Dendritic cell treated with granulocyte-macrophage colony-stimulating factor and Interleukin-4, amounts not matched to agents 40 ng/mL and 50 ng/mL, for 4 days (primary cell): ENCODE data around the gene BTBD17.

Source experiments
- H3K27ac Mint-ChIP-seq: one replicate; pipeline ENCODE4 v1.8.0; 2022; ENCODE audit warnings: mild to moderate bottlenecking, mixed read lengths
- H3K27me3 Mint-ChIP-seq: one replicate; pipeline ENCODE4 v1.8.0; 2022; ENCODE audit warnings: mild to moderate bottlenecking, mixed read lengths
- H3K36me3 Mint-ChIP-seq: one replicate; pipeline ENCODE4 v1.8.0; 2022; ENCODE audit warnings: low read depth, mixed read lengths
- H3K4me1 Mint-ChIP-seq: one replicate; pipeline ENCODE4 v1.8.0; 2022; ENCODE audit warnings: low read depth, mixed read lengths
- H3K4me3 Mint-ChIP-seq: one replicate; pipeline ENCODE4 v1.8.0; 2022; ENCODE audit warnings: mild to moderate bottlenecking, moderate library complexity, mixed read lengths
- H3K9me3 Mint-ChIP-seq: one replicate; pipeline ENCODE4 v1.8.0; 2022; ENCODE audit warnings: mixed read lengths
- intact Hi-C: fragments of 100-400 bp; cut with micrococcal nuclease; formaldehyde crosslinking; loops from one replicate; pipeline ENCODE4 v1.15.0; 2022

BTBD17 gene

DNA sequence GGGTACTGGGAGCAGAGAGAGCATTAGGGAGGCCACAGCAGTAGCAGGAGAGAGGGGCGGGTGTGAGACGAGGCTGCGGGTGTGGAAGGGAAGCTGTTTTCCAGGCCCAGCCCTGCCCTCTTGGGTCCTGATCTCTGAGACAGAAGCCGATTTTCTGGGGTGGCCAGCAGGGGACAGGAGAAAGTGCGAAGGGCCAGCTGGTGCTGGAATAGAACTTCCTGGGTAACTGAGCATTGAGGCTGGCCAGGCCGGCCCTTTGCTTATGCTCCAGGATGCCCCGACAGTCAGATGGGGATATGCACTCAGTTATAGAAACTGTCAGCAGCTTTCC, 804 bp downstream of the BTBD17 start:
- H3K27me3 Mint-ChIP-seq = peaks cover 81% of the 10 kb centered on the region
- H3K4me3 Mint-ChIP-seq = no peak overlapping the region
- intact Hi-C loops = loop anchor here (5.0 kb wide), 1 partner anchor 149 kb away; the partner anchor contains the start of gene TTYH2
- H3K4me1 Mint-ChIP-seq = peaks cover 5% of the 10 kb centered on the region
- H3K9me3 Mint-ChIP-seq = no peaks in the 10 kb centered on the region
- no peak overlapping the region for H3K27ac Mint-ChIP-seq
- H3K36me3 Mint-ChIP-seq = no peaks in the 10 kb centered on the region

DNA sequence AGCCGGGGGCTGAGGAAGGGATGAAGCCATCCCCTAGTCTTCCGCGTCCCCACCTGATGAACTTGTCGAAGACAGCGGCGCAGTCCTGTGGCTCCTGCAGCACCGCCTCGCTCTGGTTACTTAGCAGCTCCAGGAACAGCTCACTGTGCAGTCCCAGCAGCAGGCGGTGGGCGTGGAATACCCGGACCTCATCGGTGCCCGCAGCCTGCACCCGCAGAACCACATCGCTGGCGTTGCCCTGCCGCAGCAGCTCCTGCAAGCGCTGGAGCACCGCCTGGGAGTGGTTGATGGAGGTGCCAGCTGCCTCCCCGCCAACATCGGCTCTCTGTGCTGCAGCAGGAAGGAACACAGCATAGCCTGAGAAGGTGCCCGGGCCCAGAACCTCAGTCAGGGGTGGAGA, 1.8 kb downstream of the BTBD17 start:
- Mint-ChIP-seq H3K4me3 (no peak overlapping the region), H3K4me1 (peaks cover 5% of the 10 kb centered on the region), H3K9me3 (no peaks in the 10 kb centered on the region), H3K27ac (no peak overlapping the region), H3K36me3 (no peaks in the 10 kb centered on the region), H3K27me3 (peaks cover 85% of the 10 kb centered on the region)
- intact Hi-C loops = loop anchor here (5.0 kb wide), 1 partner anchor 148 kb away; the partner anchor contains the start of gene TTYH2

DNA sequence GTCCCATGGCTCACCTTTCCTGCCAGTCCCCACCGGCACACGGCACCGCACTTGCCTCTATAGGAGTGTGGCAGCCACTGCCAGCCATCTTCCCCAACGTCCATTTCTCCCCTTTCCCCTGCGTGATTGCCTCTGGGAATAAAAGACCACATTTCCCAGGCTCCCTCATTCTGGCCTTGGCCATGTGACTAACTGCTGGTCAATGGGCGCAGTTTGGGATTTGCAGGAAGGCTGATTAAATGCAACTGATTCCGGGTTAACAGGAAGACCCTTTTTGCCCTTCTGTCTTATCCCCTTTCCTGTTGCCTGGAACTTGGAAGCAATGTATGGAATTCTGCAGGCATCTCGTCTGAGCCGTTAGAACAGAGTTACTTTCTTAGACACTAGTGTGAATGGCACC, 3.0 kb downstream of the BTBD17 start:
- Mint-ChIP-seq H3K36me3 (no peaks in the 10 kb centered on the region), H3K4me3 (no peak overlapping the region), H3K9me3 (no peaks in the 10 kb centered on the region), H3K27me3 (peaks cover 93% of the 10 kb centered on the region), H3K27ac (no peak overlapping the region), H3K4me1 (peaks cover 12% of the 10 kb centered on the region)
- intact Hi-C loops = no loop called here

DNA sequence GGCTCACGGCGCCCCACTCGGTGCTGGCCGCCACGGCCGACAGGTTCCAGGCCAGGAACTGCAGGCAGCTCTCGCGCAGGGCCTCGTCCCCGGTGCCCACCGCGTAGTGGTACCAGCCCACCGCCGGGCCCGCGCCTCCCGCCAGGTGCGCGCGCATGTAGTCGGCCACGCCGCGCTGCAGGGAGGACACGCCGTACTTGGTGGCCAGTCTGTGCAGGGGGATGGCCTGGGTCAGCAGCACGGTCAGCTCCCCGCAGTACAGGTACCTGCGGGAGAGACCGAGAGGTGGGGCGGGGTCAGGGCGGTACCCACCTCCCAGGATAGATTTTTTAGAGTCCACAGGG, 4.2 kb downstream of the BTBD17 start:
- no peaks in the 10 kb centered on the region for H3K9me3 Mint-ChIP-seq
- H3K27me3 Mint-ChIP-seq = peaks cover 95% of the 10 kb centered on the region
- H3K4me1 Mint-ChIP-seq = peaks cover 12% of the 10 kb centered on the region
- no peak overlapping the region for H3K4me3 Mint-ChIP-seq
- intact Hi-C loops = no loop called here
- no peak overlapping the region for H3K27ac Mint-ChIP-seq
- H3K36me3 Mint-ChIP-seq = no peaks in the 10 kb centered on the region

DNA sequence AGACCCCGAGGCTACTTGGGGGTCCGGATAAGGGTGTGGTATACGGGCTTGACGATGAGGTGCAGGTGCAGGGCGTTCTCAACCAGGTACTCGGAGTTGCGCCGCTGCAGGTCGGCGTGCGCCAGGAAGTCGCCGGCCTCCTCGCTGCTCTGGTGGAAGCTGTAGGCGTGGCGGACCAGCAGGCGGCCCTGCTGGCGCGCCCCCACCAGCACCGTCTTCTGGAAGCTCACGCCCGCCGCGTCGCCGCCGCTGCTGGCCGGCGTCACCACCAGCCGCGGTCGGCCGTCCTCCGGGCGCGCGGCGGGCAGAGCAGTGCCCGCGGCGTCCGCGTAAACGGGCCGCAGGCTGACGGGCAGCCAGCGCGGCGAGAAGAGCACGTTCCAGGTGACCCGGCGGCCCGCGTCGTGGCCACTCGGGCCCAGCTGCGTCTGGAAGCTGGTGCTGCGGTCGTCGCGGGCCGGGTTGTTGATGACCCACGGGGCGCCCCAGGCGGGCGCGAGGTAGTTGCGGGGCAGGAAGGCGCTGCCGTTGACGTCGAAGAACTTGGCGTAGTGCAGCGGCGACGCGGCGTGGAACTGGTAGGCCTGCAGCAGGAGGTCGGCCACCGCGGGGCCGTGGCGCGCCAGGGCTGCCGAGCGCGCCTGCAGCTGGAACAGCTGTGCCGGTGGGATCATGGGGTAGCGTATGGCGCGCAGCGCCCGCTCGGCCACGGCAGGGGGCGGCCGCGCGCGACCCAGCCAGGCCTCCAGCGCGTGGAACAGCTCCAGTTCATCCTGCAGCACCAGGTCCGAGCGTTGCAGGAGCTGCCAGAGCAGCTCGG, 4.8 kb downstream of the BTBD17 start:
- peak overlapping the region; percentile 35 for H3K4me3 Mint-ChIP-seq
- peaks cover 12% of the 10 kb centered on the region for H3K4me1 Mint-ChIP-seq
- H3K27me3 Mint-ChIP-seq = peaks cover 95% of the 10 kb centered on the region
- H3K36me3 Mint-ChIP-seq = no peaks in the 10 kb centered on the region
- H3K9me3 Mint-ChIP-seq = no peaks in the 10 kb centered on the region
- intact Hi-C loops = no loop called here
- H3K27ac Mint-ChIP-seq = no peak overlapping the region

DNA sequence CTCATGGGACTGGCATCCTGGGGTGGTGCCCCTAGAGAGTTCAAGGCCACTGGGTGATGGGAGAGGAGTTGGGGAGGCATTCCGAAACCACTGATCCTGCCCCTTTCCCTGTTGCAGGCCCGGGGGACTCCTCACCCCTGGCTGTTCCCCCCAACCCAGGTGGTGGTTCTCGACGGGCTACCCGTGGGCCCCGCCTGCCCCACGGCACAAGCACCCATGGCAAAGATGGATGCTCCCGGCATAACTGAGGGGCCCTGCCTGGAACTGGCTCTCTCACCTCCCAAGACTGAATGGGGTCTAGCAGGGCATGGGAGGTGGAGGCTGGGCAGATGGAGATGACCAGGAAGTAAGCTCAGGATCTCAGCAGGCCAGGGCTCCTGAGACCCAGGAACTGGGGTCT, 6.6 kb downstream of the BTBD17 start:
- intact Hi-C loops = no loop called here
- peaks cover 97% of the 10 kb centered on the region for H3K27me3 Mint-ChIP-seq
- no peak overlapping the region for H3K4me3 Mint-ChIP-seq
- peaks cover 8% of the 10 kb centered on the region for H3K4me1 Mint-ChIP-seq
- no peaks in the 10 kb centered on the region for H3K9me3 Mint-ChIP-seq
- no peak overlapping the region for H3K27ac Mint-ChIP-seq
- H3K36me3 Mint-ChIP-seq = no peaks in the 10 kb centered on the region

DNA sequence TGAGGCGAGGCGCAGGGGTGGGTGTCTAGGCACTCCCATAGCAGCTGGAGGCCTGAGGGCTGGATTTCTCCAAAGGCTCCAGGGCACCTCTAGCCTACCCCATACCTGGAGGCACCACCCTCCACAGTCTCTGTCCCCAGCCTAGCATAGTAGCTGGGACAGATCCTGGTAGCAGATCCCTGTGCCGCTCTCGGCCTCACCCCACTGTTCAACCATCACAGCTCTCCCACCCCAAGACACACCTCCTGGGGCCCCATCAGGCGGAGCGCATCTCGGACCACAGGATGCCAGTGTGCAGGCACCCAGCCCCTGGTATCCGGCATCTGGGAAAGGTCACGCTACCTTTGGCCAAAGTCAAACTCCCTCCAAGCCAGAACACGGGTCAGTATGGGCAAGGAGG, 7.1 kb downstream of the BTBD17 start:
- H3K9me3 Mint-ChIP-seq = no peaks in the 10 kb centered on the region
- H3K27me3 Mint-ChIP-seq = peaks cover 95% of the 10 kb centered on the region
- no peak overlapping the region for H3K4me3 Mint-ChIP-seq
- intact Hi-C loops = loop anchor here (1.0 kb wide), 1 partner anchor 53 kb away; no protein-coding TSS in a partner anchor
- peaks cover 8% of the 10 kb centered on the region for H3K4me1 Mint-ChIP-seq
- H3K36me3 Mint-ChIP-seq = no peaks in the 10 kb centered on the region
- H3K27ac Mint-ChIP-seq = no peak overlapping the region

DNA sequence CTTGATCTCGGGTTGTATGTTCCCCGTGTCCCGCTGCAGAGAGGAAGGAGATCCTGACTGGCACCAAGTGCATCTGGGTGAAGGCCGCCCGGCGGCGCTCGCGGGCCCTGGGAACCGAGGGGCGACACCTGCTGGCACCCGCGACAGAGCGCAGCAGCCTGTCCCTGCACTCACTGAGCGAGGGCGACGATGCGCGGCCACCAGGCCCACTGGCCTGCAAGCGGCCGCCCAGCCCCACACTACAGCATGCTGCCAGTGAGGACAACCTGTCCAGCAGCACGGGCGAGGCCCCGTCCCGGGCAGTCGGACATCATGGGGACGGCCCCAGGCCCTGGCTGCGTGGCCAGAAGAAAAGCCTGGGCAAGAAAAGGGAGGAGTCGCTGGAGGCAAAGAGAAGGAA, 7.5 kb downstream of the BTBD17 start:
- Mint-ChIP-seq H3K27me3 (peaks cover 95% of the 10 kb centered on the region), H3K9me3 (no peaks in the 10 kb centered on the region)

DNA sequence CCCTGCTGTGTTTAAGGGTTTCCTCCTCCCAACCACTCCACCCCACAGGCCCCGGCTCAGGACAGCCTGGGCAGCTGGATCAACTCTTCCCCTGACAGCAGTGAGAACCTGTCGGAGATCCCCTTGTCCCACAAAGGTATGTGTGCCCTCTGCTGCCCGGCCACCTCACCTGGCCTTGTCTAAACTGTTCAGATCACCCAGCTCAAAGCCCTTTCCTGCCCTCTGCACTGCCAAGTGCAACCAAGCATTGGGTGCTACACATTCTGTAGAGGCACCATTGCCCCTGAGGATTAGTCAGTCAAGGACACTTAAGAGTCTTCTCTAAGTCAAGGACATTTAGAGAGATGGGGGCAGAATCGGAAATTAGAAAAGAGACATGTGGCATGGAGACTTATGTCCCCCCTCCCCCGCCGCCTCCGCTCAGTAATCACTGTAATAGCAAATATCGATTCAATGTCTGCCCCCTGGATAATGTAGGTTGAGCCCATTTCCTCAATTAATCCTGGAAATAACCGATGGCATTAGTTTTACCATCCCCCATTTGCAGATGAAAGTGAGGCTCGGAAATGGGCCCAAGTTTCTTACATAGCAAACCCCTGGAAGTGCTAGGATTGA, 8.1 kb downstream of the BTBD17 start:
- Mint-ChIP-seq H3K27ac (no peak overlapping the region), H3K27me3 (peaks cover 96% of the 10 kb centered on the region), H3K9me3 (no peaks in the 10 kb centered on the region), H3K36me3 (no peaks in the 10 kb centered on the region), H3K4me3 (no peak overlapping the region), H3K4me1 (peaks cover 8% of the 10 kb centered on the region)
- intact Hi-C loops = loop anchor here (1.0 kb wide), 1 partner anchor 52 kb away; no protein-coding TSS in a partner anchor

More for the DNA sequence above, 7.5 kb downstream of the BTBD17 start:
- no peak overlapping the region for H3K4me3 Mint-ChIP-seq
- peaks cover 8% of the 10 kb centered on the region for H3K4me1 Mint-ChIP-seq
- intact Hi-C loops = loop anchor here (1.0 kb wide), 1 partner anchor 53 kb away; no protein-coding TSS in a partner anchor
- H3K36me3 Mint-ChIP-seq = no peaks in the 10 kb centered on the region
- no peak overlapping the region for H3K27ac Mint-ChIP-seq

DNA sequence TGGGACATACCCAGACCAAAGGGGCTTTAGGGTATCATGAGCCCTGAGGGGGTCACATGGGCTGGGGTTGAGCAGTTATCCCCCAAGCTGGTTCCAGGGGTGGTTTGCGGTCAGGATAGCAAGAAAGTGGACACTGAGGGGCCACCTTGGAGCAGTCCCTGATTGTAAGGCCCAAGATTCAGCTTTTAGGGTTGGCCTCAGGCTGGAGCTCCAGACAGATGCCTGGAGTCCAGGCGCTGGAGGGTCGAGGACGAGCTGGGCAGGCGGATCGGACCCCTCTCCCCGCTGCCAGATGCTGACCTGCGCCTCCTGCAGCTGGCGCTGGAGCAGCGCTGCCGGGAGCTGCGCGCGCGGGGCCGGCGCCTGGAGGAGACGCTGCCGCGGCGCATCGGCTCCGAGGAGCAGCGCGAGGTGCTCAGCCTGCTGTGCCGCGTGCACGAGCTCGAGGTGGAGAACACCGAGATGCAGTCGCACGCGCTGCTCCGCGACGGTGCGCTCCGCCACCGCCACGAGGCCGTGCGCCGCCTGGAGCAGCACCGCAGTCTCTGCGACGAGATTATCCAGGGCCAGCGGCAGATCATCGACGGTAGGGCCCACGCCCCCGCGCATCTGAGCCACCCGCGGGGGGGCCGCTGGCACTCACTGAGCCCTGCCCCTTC, 10.0 kb downstream of the BTBD17 start:
- Mint-ChIP-seq H3K27ac (no peak overlapping the region), H3K4me1 (peaks cover 8% of the 10 kb centered on the region), H3K27me3 (peaks cover 89% of the 10 kb centered on the region), H3K4me3 (no peak overlapping the region), H3K36me3 (no peaks in the 10 kb centered on the region), H3K9me3 (no peaks in the 10 kb centered on the region)
- intact Hi-C loops = no loop called here

DNA sequence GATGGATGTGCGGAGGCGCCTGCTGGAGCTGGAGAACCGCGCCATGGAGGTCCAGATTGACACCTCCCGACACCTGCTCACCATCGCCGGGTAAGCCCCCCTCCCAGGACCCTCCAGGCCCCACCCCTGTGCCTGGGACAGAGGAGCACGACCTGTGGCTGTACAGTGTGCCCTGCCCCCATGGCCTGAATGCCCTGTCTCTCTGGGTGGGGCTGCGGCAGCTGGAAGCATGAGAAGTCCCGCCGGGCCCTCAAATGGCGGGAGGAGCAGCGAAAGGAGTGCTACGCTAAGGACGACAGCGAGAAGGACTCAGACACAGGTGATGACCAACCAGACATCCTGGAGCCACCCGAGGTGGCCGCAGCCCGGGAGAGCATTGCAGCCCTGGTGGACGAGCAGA, 11.2 kb downstream of the BTBD17 start:
- intact Hi-C loops = no loop called here

DNA sequence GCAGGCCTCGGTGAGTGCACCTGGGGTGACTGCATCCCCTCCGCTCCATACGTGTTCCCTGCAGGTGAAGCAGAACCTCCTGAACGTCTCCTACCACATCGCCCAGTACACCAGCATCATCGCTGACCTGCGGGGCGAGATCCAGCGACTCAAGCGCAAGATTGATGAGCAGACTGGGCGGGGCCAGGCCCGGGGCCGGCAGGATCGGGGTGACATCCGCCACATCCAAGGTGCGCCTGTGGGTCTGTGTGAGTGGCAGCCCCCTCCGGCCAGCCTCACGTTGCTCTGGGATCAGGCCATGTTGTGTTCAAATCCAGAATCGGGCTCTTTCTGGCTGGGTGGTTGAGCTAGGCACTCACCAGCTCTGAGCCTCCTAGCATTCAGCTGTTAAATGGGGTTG, 12.5 kb downstream of the BTBD17 start:
- no peaks in the 10 kb centered on the region for H3K36me3 Mint-ChIP-seq
- no peak overlapping the region for H3K27ac Mint-ChIP-seq
- no peaks in the 10 kb centered on the region for H3K9me3 Mint-ChIP-seq

More for the DNA sequence above, 11.2 kb downstream of the BTBD17 start:
- Mint-ChIP-seq H3K4me1 (peaks cover 8% of the 10 kb centered on the region), H3K36me3 (no peaks in the 10 kb centered on the region), H3K4me3 (no peak overlapping the region), H3K27me3 (peaks cover 81% of the 10 kb centered on the region), H3K9me3 (no peaks in the 10 kb centered on the region), H3K27ac (no peak overlapping the region)

DNA sequence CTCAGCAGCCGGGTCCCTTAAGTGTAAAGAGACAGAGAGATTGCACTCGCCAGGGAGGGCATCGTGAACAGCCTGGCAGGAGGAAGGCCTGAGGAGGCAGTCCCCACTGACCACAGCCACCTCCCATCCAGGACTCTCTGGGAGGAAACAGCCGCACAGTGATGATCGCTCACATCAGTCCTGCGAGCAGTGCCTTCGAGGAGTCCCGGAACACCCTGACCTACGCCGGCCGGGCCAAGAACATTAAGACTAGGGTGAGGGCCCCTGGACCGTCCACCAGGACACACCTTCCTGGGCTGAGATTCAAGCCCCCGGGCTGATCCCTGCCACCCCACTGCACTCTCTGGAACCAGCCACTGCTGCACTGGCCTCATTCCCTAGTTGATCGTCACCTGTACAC, 14.0 kb downstream of the BTBD17 start:
- no peaks in the 10 kb centered on the region for H3K36me3 Mint-ChIP-seq
- H3K9me3 Mint-ChIP-seq = no peaks in the 10 kb centered on the region
- no peaks in the 10 kb centered on the region for H3K4me1 Mint-ChIP-seq
- H3K4me3 Mint-ChIP-seq = no peak overlapping the region
- H3K27me3 Mint-ChIP-seq = peaks cover 65% of the 10 kb centered on the region
- H3K27ac Mint-ChIP-seq = no peak overlapping the region
- intact Hi-C loops = no loop called here

More for the DNA sequence above, 12.5 kb downstream of the BTBD17 start:
- H3K4me3 Mint-ChIP-seq = no peak overlapping the region
- intact Hi-C loops = no loop called here
- peaks cover 5% of the 10 kb centered on the region for H3K4me1 Mint-ChIP-seq
- peaks cover 79% of the 10 kb centered on the region for H3K27me3 Mint-ChIP-seq
